Measurements from ENCODE around the gene RFC3. TPM values are rescaled to one million over a fixed set of nuclear protein-coding genes. Genes with fewer than 3 reads are reported as not detected.

Gene RFC3
- total and polyA plus RNA-seq, 9 of the 15 experiments (the other 6 are each of a cell fraction or from before 2014, with no cell fraction given) = 31.3 to 94.0 (median 54.0) TPM

GRCh38 chr13:33817901-33818706, at the start of gene RFC3 (continued):
- TF ChIP-seq, protein P1, sequence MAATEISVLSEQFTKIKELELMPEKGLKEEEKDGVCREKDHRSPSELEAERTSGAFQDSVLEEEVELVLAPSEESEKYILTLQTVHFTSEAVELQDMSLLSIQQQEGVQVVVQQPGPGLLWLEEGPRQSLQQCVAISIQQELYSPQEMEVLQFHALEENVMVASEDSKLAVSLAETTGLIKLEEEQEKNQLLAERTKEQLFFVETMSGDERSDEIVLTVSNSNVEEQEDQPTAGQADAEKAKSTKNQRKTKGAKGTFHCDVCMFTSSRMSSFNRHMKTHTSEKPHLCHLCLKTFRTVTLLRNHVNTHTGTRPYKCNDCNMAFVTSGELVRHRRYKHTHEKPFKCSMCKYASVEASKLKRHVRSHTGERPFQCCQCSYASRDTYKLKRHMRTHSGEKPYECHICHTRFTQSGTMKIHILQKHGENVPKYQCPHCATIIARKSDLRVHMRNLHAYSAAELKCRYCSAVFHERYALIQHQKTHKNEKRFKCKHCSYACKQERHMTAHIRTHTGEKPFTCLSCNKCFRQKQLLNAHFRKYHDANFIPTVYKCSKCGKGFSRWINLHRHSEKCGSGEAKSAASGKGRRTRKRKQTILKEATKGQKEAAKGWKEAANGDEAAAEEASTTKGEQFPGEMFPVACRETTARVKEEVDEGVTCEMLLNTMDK (IDR thresholded peaks at IDR 0.05; ENCODE audit: borderline replicate concordance, insufficient read depth, low read depth, low read length, poor library complexity, severe bottlenecking) = no peak
- peak; percentile 47 for TF ChIP-seq POLR2B (IDR thresholded peaks at IDR 0.05; ENCODE audit: low read depth, partially characterized antibody)
- peak; percentile 78 for TF ChIP-seq TBP (optimal IDR thresholded peaks at IDR 0.05; ENCODE audit: low read depth, low read length)
- TF ChIP-seq SAP30 (IDR thresholded peaks at IDR 0.05; ENCODE audit: borderline replicate concordance, insufficient read depth, low read depth, low read length, poor library complexity, severe bottlenecking) = peak; percentile 87
- TF ChIP-seq XRCC5 (IDR thresholded peaks at IDR 0.05; ENCODE audit: low read depth, low read length) = 0 out of 2 replicates have a peak, but pooled peaks have one; percentile 23
- 0 out of 2 replicates have a peak, but pooled peaks have one; percentile 29 for TF ChIP-seq NCOA6 (IDR thresholded peaks at IDR 0.05)
- TF ChIP-seq SIN3A (IDR thresholded peaks at IDR 0.05; ENCODE audit: borderline replicate concordance in 2 of 2, control insufficient read depth in 1 of 2, low read depth in 2 of 2, low read length in 2 of 2) = no peak; a peak in 1 of 4 replicates
- no peak for TF ChIP-seq ZNF830 (CRISPR knock-in tag; IDR thresholded peaks at IDR 0.05)
- TF ChIP-seq ZFX (CRISPR knock-in tag; IDR thresholded peaks at IDR 0.05) = peak; percentile 78
- no peak for TF ChIP-seq NFATC3 (IDR thresholded peaks at IDR 0.05)
- TF ChIP-seq CBFA2T3 (IDR thresholded peaks at IDR 0.05) = peak; percentile 45; the same call in 1 of the 2 replicates
- peak; percentile 94 for TF ChIP-seq ZNF407 (IDR thresholded peaks at IDR 0.05; ENCODE audit: low read depth)
- TF ChIP-seq ZNF146 (CRISPR knock-in tag; IDR thresholded peaks at IDR 0.05; ENCODE audit: unreplicated experiment) = no peak
- no peak for TF ChIP-seq ZNF41 (CRISPR knock-in tag; conservative IDR thresholded peaks at IDR 0.05)
- peak; percentile 60 for TF ChIP-seq ATF1 (CRISPR knock-in tag; IDR thresholded peaks at IDR 0.05)
- peak; percentile 99 for TF ChIP-seq ATF1 (tag; IDR thresholded peaks at IDR 0.05)
- TF ChIP-seq ZNF124 (CRISPR knock-in tag; IDR thresholded peaks at IDR 0.05) = no peak
- no peak for TF ChIP-seq ELF4 (CRISPR knock-in tag; IDR thresholded peaks at IDR 0.05)
